ENCODE data around the gene TNFSF13. TPM values are rescaled to one million over a fixed set of nuclear protein-coding genes. Genes with fewer than 3 reads are reported as not detected.

Gene TNFSF13
- total and polyA plus RNA-seq, 2 of the 8 experiments (the other 6 are each of a cell fraction or from before 2014, with no cell fraction given), result 2.1 to 2.6 TPM

DNA sequence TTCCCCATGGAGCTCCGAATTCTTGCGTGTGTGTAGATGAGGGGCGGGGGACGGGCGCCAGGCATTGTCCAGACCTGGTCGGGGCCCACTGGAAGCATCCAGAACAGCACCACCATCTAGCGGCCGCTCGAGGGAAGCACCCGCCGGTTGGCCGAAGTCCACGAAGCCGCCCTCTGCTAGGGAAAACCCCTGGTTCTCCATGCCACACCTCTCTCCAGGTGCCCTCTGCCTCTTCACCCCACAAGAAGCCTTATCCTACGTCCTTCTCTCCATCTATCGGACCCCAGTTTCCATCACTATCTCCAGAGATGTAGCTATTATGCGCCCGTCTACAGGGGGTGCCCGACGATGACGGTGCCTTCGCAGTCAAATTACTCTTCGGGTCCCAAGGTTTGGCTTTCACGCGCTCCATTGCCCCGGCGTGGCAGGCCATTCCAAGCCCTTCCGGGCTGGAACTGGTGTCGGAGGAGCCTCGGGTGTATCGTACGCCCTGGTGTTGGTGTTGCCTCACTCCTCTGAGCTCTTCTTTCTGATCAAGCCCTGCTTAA, 2.6 kb downstream of the TNFSF13 start:
- peak overlapping the region; percentile 61 for H4K91ac ChIP-seq (replicated peaks; ENCODE audit: insufficient read length, low read length)
- no peak overlapping the region for H2BK20ac ChIP-seq (ENCODE audit: low read length)
- no peak overlapping the region for H3K4ac ChIP-seq (replicated peaks; ENCODE audit: insufficient read length, low read depth, low read length)
- H4K5ac ChIP-seq (ENCODE audit: insufficient read length, low read depth, low read length), result peak overlapping the region; percentile 61
- peak; percentile 52 for FAIRE-seq
- H3K79me1 ChIP-seq (ENCODE audit: low read depth, low read length), result peaks cover 9% of the 10 kb centered on the region
- no peak overlapping the region for H3K14ac ChIP-seq (ENCODE audit: insufficient read length)
- ChIA-PET CTCF (ENCODE audit: partially characterized antibody) (interaction anchor here (0.8 to 12.7 kb wide), 74 partner anchors 9 to 515 kb away, joined by 3 to 251 read pairs (median 6); partner anchors contain the start of genes CHRNB1, MPDU1, NEURL4 and SAT2), POLR2A (ENCODE audit: partially characterized antibody) (interaction anchor here (0.7 to 37.5 kb wide), 25 partner anchors 9 to 301 kb away, joined by 3 to 1144 read pairs (median 5); partner anchors contain the start of genes CD68, GPS2, MPDU1 and POLR2A)
- peaks cover 11 to 40% (median 24%) of the 10 kb centered on the region in 4 experiments for H3K4me1 ChIP-seq (replicated peaks in 1 of 4; ENCODE audit: control insufficient read depth in 3 of 4, insufficient read depth in 4 of 4, low read length in 3 of 4)
- H3K27ac ChIP-seq (ENCODE audit: low read depth, low read length), result peak overlapping the region; percentile 37; the same call in 1 of the 2 replicates
- H2BK12ac ChIP-seq (ENCODE audit: low read depth, low read length), result 0 out of 2 replicates have a peak overlapping the region, but pooled peaks have one; percentile 27
- peaks cover 0 to 1% of the 10 kb centered on the region in 2 experiments for H4K20me1 ChIP-seq (replicated peaks in 1 of 2; ENCODE audit: control insufficient read depth in 1 of 2, insufficient read depth in 2 of 2, low read length in 2 of 2)
- no peaks in the 10 kb centered on the region for H3K27me3 ChIP-seq (replicated peaks in 1 of 4; ENCODE audit: control insufficient read depth in 3 of 4, extremely low read depth in 1 of 4, insufficient read depth in 3 of 4, low read length in 3 of 4)
- H2AFZ ChIP-seq (ENCODE audit: low read length), result no peak overlapping the region
- peak overlapping the region; percentile 62 for H3K56ac ChIP-seq (replicated peaks; ENCODE audit: insufficient read length, low read depth, low read length)
- WGBS, 2 experiments (ENCODE audit: extremely low coverage in 1 of 2, insufficient coverage in 1 of 2, insufficient read length in 1 of 2, insufficient replicate concordance in 2 of 2, low coverage in 1 of 2, low lambda C conversion rate in 2 of 2, missing lambda C conversion rate in 1 of 2), result 1% methylated on average over 30 of the region's 32 CpGs; no CpG with 5 or more reads in 1 of the 2 experiments
- H3K18ac ChIP-seq (ENCODE audit: extremely low read depth, low read length), result no peak overlapping the region; the same call in 1 of the 2 replicates
- peak in 1 of 2 experiments; percentile 92 for DNase-seq (ENCODE audit: low read depth in 1 of 2, low spot score in 2 of 2)
- no peak overlapping the region for H2AK5ac ChIP-seq (ENCODE audit: low read depth, low read length)
- no peak overlapping the region for H2BK15ac ChIP-seq (ENCODE audit: low read length)
- peak overlapping the region; percentile 22 to 76 (median 66); a peak in 6 of 7 replicates for H3K9ac ChIP-seq (replicated peaks in 1 of 4; ENCODE audit: extremely low read depth in 1 of 4, low read depth in 3 of 4, low read length in 3 of 4)
- peaks cover 22 to 28% (median 23%) of the 10 kb centered on the region in 4 experiments for H3K36me3 ChIP-seq (ENCODE audit: control insufficient read depth in 2 of 4, insufficient read depth in 4 of 4, low read length in 3 of 4)
- no peaks in the 10 kb centered on the region for H3K9me3 ChIP-seq (ENCODE audit: insufficient read depth in 2 of 2, low read depth in 1 of 2, low read length in 1 of 2)
- H4K8ac ChIP-seq (ENCODE audit: extremely low read depth, insufficient read depth, low read length), result no peak overlapping the region
- H2BK5ac ChIP-seq (ENCODE audit: low read depth, low read length), result peak overlapping the region; percentile 2; the same call in 1 of the 2 replicates
- H3K4me3 ChIP-seq (ENCODE audit: extremely low read depth in 1 of 4, insufficient read depth in 2 of 4, low read depth in 3 of 4, low read length in 4 of 4), result peak overlapping the region; percentile 69 to 96 (median 78)
- H3K4me2 ChIP-seq (ENCODE audit: insufficient read depth in 1 of 2, low read depth in 2 of 2, low read length in 2 of 2), result peak overlapping the region; percentile 49 to 96
- no peak overlapping the region for H3K23ac ChIP-seq (ENCODE audit: insufficient read length)
- peaks cover 6% of the 10 kb centered on the region; the same call in 1 of the 2 replicates for H3K23me2 ChIP-seq (ENCODE audit: low read depth, low read length)
- peaks cover 4 to 26% of the 10 kb centered on the region in 2 experiments; a peak in 3 of 4 replicates for H3K79me2 ChIP-seq (ENCODE audit: control insufficient read depth in 1 of 2, insufficient read depth in 2 of 2, low read length in 2 of 2)
- H2BK120ac ChIP-seq (replicated peaks; ENCODE audit: low read depth, low read length), result no peak overlapping the region
- no peak for TF ChIP-seq CHD1 (IDR thresholded peaks at IDR 0.05; ENCODE audit: low read depth, low read length)
- TF ChIP-seq NRF1 (IDR thresholded peaks at IDR 0.05; ENCODE audit: low read depth, low read length), result no peak
- 0 out of 3 replicates have a peak, but pooled peaks of 1 of the 2 experiments have one; percentile 3 for TF ChIP-seq POLR2A (IDR thresholded peaks at IDR 0.05; ENCODE audit: control extremely low read depth in 1 of 2, low read depth in 2 of 2, low read length in 2 of 2)
- TF ChIP-seq KDM1A (IDR thresholded peaks at IDR 0.05; ENCODE audit: borderline replicate concordance, low read length), result no peak

Measured in H1 (cell line).